ENCODE measurements around the gene GBA3. TPM values are rescaled to one million over a fixed set of nuclear protein-coding genes. Genes with fewer than 3 reads are reported as not detected.

Gene GBA3
- 10 to 100 TPM; 13.2 to 15.6 (median 13.5) TPM for polyA plus RNA-seq (ENCODE audit: insufficient read length in 3 of 3)
- long read RNA-seq, donor 1, partial matches to known transcripts, result 0 of 3 reads
- long read RNA-seq, donor 1, other reads (novel, unspliced or antisense), result 0 of 3 reads
- long read RNA-seq, donor 2, partial matches to known transcripts, result 0 of 6 reads
- long read RNA-seq, donor 2, other reads (novel, unspliced or antisense), result 0 of 6 reads
- long read RNA-seq, donor 3, partial matches to known transcripts, result 0 of 3 reads
- long read RNA-seq, donor 3, other reads (novel, unspliced or antisense), result 0 of 3 reads
- long read RNA-seq, donor 4, partial matches to known transcripts, result 0 of 5 reads
- long read RNA-seq, donor 4, other reads (novel, unspliced or antisense), result 0 of 5 reads
- long read RNA-seq, donor 5, partial matches to known transcripts, result 0 of 1 reads
- long read RNA-seq, donor 5, other reads (novel, unspliced or antisense), result 0 of 1 reads
- long read RNA-seq, donor 6, partial matches to known transcripts, result 0 of 7 reads
- long read RNA-seq, donor 6, other reads (novel, unspliced or antisense), result 0 of 7 reads
- long read RNA-seq, donor 7, transcript GBA3-203 (5 exons, 2,164 nt), result major isoform, 6 of 8 reads
- long read RNA-seq, donor 7, partial matches to known transcripts, result 0 of 8 reads
- long read RNA-seq, donor 7, other reads (novel, unspliced or antisense), result 0 of 8 reads
- long read RNA-seq, donor 8, result 0 reads
- long read RNA-seq, donor 9, transcript GBA3-203 (5 exons, 2,164 nt), result major isoform, 5 of 19 reads
- long read RNA-seq, donor 9, partial matches to known transcripts, result 9 of 19 reads
- long read RNA-seq, donor 9, other reads (novel, unspliced or antisense), result 0 of 19 reads
- long read RNA-seq, donor 10, partial matches to known transcripts, result 0 of 2 reads
- long read RNA-seq, donor 10, other reads (novel, unspliced or antisense), result 0 of 2 reads
- long read RNA-seq, donor 11, partial matches to known transcripts, result 0 of 4 reads
- long read RNA-seq, donor 11, other reads (novel, unspliced or antisense), result 0 of 4 reads
- long read RNA-seq, donor 12, transcript GBA3-203 (5 exons, 2,164 nt), result major isoform, 6 of 10 reads
- long read RNA-seq, donor 12, partial matches to known transcripts, result 0 of 10 reads
- long read RNA-seq, donor 12, other reads (novel, unspliced or antisense), result 0 of 10 reads
- long read RNA-seq, donor 13, partial matches to known transcripts, result 0 of 2 reads
- long read RNA-seq, donor 13, other reads (novel, unspliced or antisense), result 0 of 2 reads
- long read RNA-seq, donor 14, partial matches to known transcripts, result 0 of 7 reads
- long read RNA-seq, donor 14, other reads (novel, unspliced or antisense), result 0 of 7 reads
- long read RNA-seq, donor 15, transcript GBA3-203 (5 exons, 2,164 nt), result major isoform, 6 of 7 reads
- long read RNA-seq, donor 15, partial matches to known transcripts, result 0 of 7 reads
- long read RNA-seq, donor 15, other reads (novel, unspliced or antisense), result 0 of 7 reads
- long read RNA-seq, donor 16, partial matches to known transcripts, result 0 of 3 reads
- long read RNA-seq, donor 16, other reads (novel, unspliced or antisense), result 0 of 3 reads

DNA sequence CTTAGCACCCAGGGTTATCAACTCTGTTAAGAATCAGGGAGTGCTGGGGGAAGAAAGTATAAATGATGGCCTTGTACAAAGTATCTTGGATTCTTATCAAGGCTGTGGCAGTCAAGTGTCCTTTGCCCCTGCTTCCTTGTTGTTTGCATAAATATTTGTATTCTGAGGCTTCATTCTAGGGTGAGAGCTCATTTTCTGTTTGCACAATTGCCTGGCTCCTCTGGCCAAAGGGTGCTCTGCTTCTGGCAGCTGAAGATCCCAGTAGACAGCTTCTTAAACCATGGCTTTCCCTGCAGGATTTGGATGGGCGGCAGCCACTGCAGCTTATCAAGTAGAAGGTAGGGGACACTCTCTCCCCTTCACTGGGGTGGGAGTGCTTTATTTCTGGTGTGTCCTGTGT is at the start of gene GBA3:
Gene GBA3 (plus strand): TSS at position 202 of the 400 bp plus-strand sequence.
- DNase-seq, result no peak

- no peak for DNase-seq
These were observed 48.8 kb upstream of the GBA3 start for GRCh38 chr4:22643952-22644351.

DNA sequence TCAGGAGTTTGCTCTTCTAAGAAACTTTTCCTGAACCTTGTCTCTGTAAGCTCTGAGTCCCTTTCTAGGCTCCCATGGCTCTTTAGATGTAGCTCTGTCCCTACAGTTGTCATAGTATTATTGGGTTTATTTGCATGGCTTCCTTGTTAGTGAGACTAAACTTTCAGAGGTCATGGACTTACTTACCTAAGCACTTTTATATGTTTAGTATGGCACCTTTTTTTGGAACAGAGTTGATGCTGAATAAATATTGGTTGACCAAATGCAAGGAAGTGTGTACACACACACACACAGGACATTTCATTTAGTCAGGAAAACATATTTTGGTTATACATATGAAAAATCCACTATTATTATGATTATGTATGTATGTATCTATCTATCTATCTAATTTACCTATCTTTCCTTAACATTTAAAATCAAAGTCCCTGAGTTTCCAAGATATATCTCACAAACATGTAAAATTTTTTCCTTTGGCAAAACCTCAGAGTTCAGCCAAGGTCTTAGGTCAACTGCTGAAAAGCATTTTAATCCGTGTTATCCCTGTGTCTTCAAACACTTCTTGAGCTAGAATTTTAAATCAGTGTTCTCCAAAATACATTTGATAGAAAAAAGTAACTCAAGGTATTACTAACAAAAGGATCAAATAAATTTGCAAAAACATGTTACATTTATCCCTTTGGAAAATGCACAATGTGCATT is 47.1 kb upstream of the GBA3 start:
- no peak for DNase-seq

- DNase-seq, result no peak
These were observed 43.7 kb upstream of the GBA3 start for GRCh38 chr4:22648996-22649395.

DNA sequence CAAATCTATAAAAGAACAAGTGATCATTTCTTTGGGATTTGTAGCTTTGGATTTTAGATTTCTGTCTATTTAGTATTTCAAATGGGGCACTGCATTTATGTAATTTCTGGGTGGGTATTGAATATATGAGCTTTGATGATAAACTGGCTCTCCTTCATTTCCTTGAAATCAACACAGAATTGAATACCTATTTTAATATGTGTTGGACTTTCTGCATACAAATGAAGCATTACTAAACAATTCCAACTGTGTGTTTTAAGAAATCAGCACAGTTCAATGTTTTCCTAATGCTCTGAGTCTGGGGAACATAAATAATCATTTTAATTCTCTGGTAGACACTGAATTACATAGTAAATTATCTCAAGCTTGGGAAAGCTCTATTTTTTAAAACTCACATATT is 42.0 kb upstream of the GBA3 start:
- DNase-seq, result no peak

DNA sequence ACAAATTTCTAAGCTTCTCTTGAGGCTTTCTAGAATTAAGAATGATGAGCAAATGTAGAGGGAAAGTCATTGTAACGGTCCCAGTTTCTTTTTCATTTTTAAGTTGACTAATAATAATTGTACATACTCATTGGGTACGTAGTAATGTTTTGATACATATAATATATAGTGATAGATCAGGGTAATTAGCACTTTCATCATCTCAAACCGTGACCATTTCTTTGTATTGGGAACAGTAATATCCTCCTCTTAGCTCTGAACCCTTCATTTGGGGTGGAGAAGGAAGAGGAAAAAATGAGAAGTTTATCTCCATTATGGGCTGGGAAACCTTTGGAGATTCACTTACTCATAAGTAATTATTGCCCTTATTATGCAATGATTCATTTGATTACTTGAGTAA is 39.0 kb upstream of the GBA3 start:
- no peak for DNase-seq

DNA sequence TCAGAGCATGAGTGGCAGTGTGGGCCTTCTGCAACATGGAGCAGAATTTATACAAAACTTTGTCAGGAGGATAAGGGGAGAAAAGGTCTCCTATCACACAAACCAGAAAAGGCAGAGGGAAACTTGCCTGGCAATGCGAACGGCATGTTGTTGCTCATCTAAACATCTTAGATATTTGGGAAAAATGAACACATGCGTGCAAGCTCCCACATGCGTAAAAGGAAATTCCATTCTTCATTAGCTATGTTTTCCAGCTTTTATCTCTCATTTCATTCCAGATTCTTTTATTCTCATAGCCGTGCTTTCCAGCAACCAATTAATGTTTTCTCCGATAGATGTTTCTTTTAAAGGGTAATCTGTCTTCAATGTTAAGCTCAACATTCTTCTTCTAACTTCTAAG is 31.3 kb upstream of the GBA3 start:
- no peak for DNase-seq

- DNase-seq, result no peak
These were observed 25.3 kb upstream of the GBA3 start for GRCh38 chr4:22667332-22667940.

- no peak for DNase-seq
These were observed 24.4 kb upstream of the GBA3 start for GRCh38 chr4:22668301-22668700.

DNA sequence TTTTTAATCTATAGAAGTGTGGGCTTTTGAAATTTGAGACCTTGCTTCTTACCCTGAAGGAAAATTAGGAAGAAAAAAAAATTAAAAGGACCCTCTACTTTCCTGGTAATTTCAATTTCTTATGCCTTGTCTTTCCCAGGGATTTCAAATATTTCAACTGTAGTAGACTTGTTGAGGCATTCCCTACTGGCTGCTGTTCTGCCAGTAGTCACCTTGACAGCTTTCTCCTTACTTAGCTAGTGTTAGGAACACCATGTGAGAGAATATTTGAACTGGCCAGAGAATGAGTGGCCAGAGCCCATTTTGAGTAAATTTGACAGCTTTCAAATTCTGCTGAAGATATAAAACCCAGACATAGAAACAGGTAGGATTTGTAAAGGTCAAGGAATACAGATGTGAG is 24.0 kb upstream of the GBA3 start:
- no peak for DNase-seq

DNA sequence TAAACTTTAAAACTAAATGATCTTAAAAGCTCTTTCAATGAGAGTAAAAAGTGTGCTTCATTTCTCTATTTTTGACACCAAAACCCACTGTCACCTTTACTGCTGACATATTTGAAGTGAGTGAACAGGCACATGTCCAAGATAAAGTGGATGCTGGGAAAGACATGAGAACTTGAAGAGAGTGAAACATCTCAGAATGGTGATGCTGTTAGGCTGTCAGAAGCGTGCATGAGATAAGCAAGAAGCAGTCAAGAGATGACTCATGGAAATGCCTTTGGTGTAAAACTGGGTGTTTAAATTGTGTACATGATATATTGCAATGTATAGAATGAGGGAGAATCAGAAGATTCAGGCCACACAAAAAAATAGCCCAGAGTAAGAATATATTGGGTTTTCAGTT is 21.8 kb upstream of the GBA3 start:
- no peak for DNase-seq

DNA sequence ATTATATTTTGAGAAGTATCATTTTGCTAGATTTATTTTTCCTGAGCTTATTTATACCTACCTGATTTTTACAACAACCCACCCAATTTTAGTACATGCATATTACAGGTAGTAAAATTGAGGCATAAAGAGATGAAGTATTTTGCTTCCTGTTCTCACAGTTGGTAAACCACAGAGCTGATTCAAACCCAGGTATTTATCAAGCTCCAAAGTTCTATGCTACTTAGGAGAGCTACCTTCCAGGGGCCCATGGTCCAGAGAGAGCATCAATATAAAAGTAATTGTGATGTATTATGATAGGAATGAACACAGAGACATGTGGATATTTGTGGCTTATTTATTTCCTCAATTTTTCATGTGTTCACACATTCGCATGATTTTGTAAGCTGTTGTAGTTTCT is 20.2 kb upstream of the GBA3 start:
- DNase-seq, result no peak

DNA sequence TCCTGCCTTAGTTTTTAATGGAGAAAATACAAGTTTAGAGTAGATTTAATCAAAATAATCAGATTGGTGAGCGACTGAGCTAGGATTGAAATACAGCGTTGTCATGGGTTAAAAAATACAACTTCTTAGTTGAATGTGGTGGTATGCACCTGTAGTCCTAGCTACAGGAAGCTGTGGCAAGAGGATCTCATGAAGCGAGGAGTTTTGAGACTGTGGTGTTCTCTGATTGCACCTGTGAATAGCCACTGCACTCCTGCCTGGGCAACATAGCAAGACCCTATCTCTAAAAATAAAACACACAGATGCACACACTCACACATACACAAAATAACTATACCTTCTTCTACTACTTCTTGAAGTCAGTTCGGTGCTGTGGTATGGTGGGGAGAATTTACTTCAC is 19.8 kb upstream of the GBA3 start:
- DNase-seq, result no peak

GRCh38 chr4:22674700-22675099 is 18.0 kb upstream of the GBA3 start:
- no peak for DNase-seq

- no peak for DNase-seq
These were observed 16.7 kb upstream of the GBA3 start for GRCh38 chr4:22676063-22676462.

GRCh38 chr4:22677780-22678179 is 15.0 kb upstream of the GBA3 start:
- no peak for DNase-seq

- no peak for DNase-seq
These were observed 13.5 kb upstream of the GBA3 start for GRCh38 chr4:22678940-22679854.

DNA sequence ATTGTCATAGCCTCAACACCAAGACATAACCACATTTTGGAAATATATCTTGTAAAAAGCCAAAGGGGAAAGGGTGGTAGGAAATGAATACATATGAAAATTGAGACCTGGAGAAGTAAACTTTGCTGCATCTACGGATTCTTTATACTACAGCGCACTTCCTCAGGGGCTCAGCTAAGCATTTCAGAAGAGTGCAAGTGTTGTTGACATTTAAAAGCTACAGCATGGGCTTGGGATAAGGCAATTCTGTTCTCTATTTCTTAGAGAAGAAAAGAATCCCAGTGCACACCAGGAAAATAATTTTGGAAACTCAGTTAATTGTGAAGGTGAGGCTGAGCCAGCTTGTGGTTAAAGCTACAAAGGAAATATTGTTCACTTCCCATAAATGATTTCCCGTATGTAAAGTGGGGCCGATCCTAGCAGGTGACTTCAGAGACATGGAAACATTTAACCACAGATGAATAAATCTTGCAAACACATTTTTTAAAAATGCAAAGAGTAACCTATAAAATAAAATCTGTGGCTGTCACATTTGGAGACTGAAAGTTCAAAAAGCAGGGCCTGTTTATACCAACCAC is 12.6 kb upstream of the GBA3 start:
- no peak for DNase-seq

DNA sequence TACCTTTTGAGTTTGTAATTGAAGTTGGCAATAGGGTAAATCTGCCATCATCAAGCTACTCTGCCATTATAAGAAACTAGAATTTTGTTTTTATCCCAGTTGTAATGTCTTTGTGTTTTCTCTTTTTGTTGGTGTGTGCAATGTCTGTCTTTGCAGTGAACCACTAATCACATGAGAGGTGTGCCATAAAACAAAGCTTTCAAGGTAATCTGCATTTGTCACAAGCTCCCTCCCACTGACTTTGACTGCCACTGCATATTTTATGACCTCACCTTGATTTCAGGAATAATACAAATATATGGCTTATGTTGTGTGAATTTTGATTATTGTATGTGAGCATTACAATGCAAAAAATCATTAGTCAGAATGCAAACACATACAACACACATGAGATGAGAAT is 9.0 kb upstream of the GBA3 start:
- no peak for DNase-seq
